NCI-H1436 treated with DMSO at 0.1 percent for 48 hours (cell line): ENCODE results near the gene C2.
"Not testable (repeated sequence)": the region's sequence is repeated elsewhere in the genome, so short reads cannot be mapped to it uniquely, and the experiment has no call there.

Experiments
- DNase-seq: peaks from one replicate; lab custom pipeline; 2025; lab: John Stamatoyannopoulos, UW

The C2 gene

GRCh38 chr6:31899215-31899614 is 28.3 kb upstream of the C2 start:
- DNase-seq = no peak

- DNase-seq = no peak
Measured at GRCh38 chr6:31899882-31900722, 27.4 kb upstream of the C2 start.

- no peak for DNase-seq
Measured at GRCh38 chr6:31900917-31901414, 26.6 kb upstream of the C2 start.

- no peak for DNase-seq
Measured at GRCh38 chr6:31901415-31901952, 26.0 kb upstream of the C2 start.

- DNase-seq = peak; percentile 67
Measured at GRCh38 chr6:31901953-31902643, 25.4 kb upstream of the C2 start, which contains the start of gene ZBTB12. Gene ZBTB12 (minus strand): TSS chr6:31902086. CDS start chr6:31901305, 781 bp downstream.

- DNase-seq = no peak
Measured at GRCh38 chr6:31903957-31904356, 23.6 kb upstream of the C2 start.

GRCh38 chr6:31905041-31905440 is 22.5 kb upstream of the C2 start:
- no peak for DNase-seq

- no peak for DNase-seq
Measured at GRCh38 chr6:31906122-31906521, 21.4 kb upstream of the C2 start.

- not testable (repeated sequence) for DNase-seq
Measured at GRCh38 chr6:31906727-31907126, 20.8 kb upstream of the C2 start.

GRCh38 chr6:31907158-31907813 is 20.2 kb upstream of the C2 start:
- DNase-seq = no peak

GRCh38 chr6:31908255-31908654 is 19.3 kb upstream of the C2 start:
- not testable (repeated sequence) for DNase-seq

- no peak for DNase-seq
Measured at GRCh38 chr6:31908791-31909190, 18.7 kb upstream of the C2 start.

- DNase-seq = not testable (repeated sequence)
Measured at GRCh38 chr6:31909298-31909697, 18.2 kb upstream of the C2 start.

GRCh38 chr6:31911826-31912585 is 15.5 kb upstream of the C2 start:
- DNase-seq = no peak

GRCh38 chr6:31915351-31915750 is 12.2 kb upstream of the C2 start:
- DNase-seq = no peak

GRCh38 chr6:31915756-31916155 is 11.8 kb upstream of the C2 start:
- DNase-seq = no peak

- no peak for DNase-seq
Measured at GRCh38 chr6:31918069-31918720, 9.3 kb upstream of the C2 start.

- DNase-seq = no peak
Measured at GRCh38 chr6:31919624-31920303, 7.8 kb upstream of the C2 start.

- no peak for DNase-seq
Measured at GRCh38 chr6:31920811-31921210, 6.7 kb upstream of the C2 start.

GRCh38 chr6:31922942-31923341 is 4.6 kb upstream of the C2 start:
- DNase-seq = no peak
